ENCODE measurements around the gene STARD7. TPM values are rescaled to one million over a fixed set of nuclear protein-coding genes. Genes with fewer than 3 reads are reported as not detected.
A peak's percentile ranks its signal among the peaks of the same experiment; 100 is the strongest.

STARD7 gene
- total and polyA plus RNA-seq, 9 of the 15 experiments (the other 6 are each of a cell fraction or from before 2014, with no cell fraction given) = 90.9 to 196 (median 145) TPM

- TF ChIP-seq CREB5 (CRISPR knock-in tag; IDR thresholded peaks at IDR 0.05) (no peak), ELF4 (CRISPR knock-in tag; IDR thresholded peaks at IDR 0.05) (no peak), TCF3 (CRISPR knock-in tag; IDR thresholded peaks at IDR 0.05) (no peak), GTF2A2 (tag; IDR thresholded peaks at IDR 0.05) (no peak), PRDM10 (IDR thresholded peaks at IDR 0.05; ENCODE audit: partially characterized antibody) (peak; percentile 60), ZZZ3 (IDR thresholded peaks at IDR 0.05) (no peak), NCOA4 (IDR thresholded peaks at IDR 0.05; ENCODE audit: partially characterized antibody) (no peak), JUN (IDR thresholded peaks at IDR 0.05; ENCODE audit: borderline replicate concordance, low read depth, low read length) (peak; percentile 75), JUN (CRISPR knock-in tag; IDR thresholded peaks at IDR 0.05; ENCODE audit: borderline replicate concordance) (no peak), MGA (IDR thresholded peaks at IDR 0.05) (peak; percentile 24; the same call in 1 of the 2 replicates), STAG1 (CRISPR knock-in tag; IDR thresholded peaks at IDR 0.05; ENCODE audit: borderline replicate concordance) (no peak)
These were observed 37.2 kb upstream of the STARD7 start (continued) for GRCh38 chr2:96245609-96246390.

Measured in K562 (cell line).